GM19043 (cell line): ENCODE results near the gene MKNK1.

ENCODE experiments used
- ATAC-seq: cut with Tn5 transposase; IDR thresholded peaks from one replicate; pipeline ENCODE4 v1.9.1; 2021; ENCODE audit warnings: low read depth; ENCODE audit not compliant: unreplicated experiment

The MKNK1 gene

GRCh38 chr1:46508757-46509156, 95.3 kb downstream of the MKNK1 start:
- no peak for ATAC-seq
